Gastroesophageal sphincter (tissue), 4 donors: Measurements from ENCODE around the gene NAP1L1. TPM values are rescaled to one million over a fixed set of nuclear protein-coding genes. Genes with fewer than 3 reads are reported as not detected.

ENCODE experiments used
- ATAC-seq: fragments of 150-250 bp; one replicate; pipeline ENCODE4 v1.9.1; 2016; ENCODE audit warnings: mild to moderate bottlenecking, moderate library complexity
- H3K27ac ChIP-seq, 4 donors: fragments of 200-600 bp; sonication (generic) in 3 of 4; 1 replicate in 3 of 4; 2 replicates in 1 of 4; pipeline ENCODE4 v1.5.1; 2016 to 2019
- H3K27me3 ChIP-seq: fragments of 200-600 bp; sonication (generic); one replicate; pipeline ENCODE4 v1.5.1; 2019
- H3K36me3 ChIP-seq, 2 donors: fragments of 200-600 bp; sonication (generic); one replicate each; pipeline ENCODE4 v1.5.1; 2019; ENCODE audit warnings: control low read depth in 1 of 2
- H3K4me1 ChIP-seq, 3 donors: fragments of 200-600 bp; sonication (generic); 1 replicate in 2 of 3; 2 replicates in 1 of 3; pipeline ENCODE4 v1.5.1; 2016 to 2019; ENCODE audit warnings: control low read depth in 2 of 3
- H3K4me3 ChIP-seq, 2 donors: fragments of 200-600 bp; sonication (generic); one replicate each; pipeline ENCODE4 v1.5.1; 2019; ENCODE audit warnings: mild to moderate bottlenecking in 1 of 2, moderate library complexity in 1 of 2
- H3K9me3 ChIP-seq, 3 donors: fragments of 200-600 bp; sonication (generic); one replicate each; pipeline ENCODE4 v1.5.1; 2017 to 2019; ENCODE audit warnings: control low read depth in 2 of 3
- CTCF ChIP-seq, 4 experiments: fragments of 200-600 bp in 2 of 4; fragments of 450-650 bp in 2 of 4; sonication (generic) in 1 of 4; IDR thresholded peaks; one replicate each; pipeline ENCODE4 v1.5.1; 2017 to 2019; ENCODE audit warnings: antibody characterized with exemption in 4 of 4, mild to moderate bottlenecking in 2 of 4, moderate library complexity in 2 of 4
- EP300 ChIP-seq: sonication (generic); formaldehyde crosslinking; IDR thresholded peaks from one replicate; pipeline ENCODE4 v1.6.1; 2017; ENCODE audit warnings: antibody characterized with exemption, mild to moderate bottlenecking
- POLR2A ChIP-seq, 2 donors: fragments of 450-650 bp; IDR thresholded peaks; one replicate each; pipeline ENCODE4 v1.6.1; 2017; ENCODE audit warnings: antibody characterized with exemption in 2 of 2, mild to moderate bottlenecking in 2 of 2, moderate library complexity in 1 of 2
- POLR2AphosphoS5 ChIP-seq: sonication (generic); formaldehyde crosslinking; IDR thresholded peaks from one replicate; pipeline ENCODE4 v1.6.1; 2017; ENCODE audit warnings: antibody characterized with exemption
- WGBS, 2 donors: methylation state at CpG; one replicate each; pipeline ENCODE4 v1.1.5; 2018; ENCODE audit warnings: low coverage in 1 of 2; 5-methylcytosine and 5-hydroxymethylcytosine counted together
- total RNA-seq, 4 donors: library from RNA; depleted of rRNA; stranded (reverse); fragments of >200 nt; gene quantifications; one replicate each; pipeline ENCODE4 v1.1.0, GENCODE V29; 2016

The NAP1L1 gene
- total RNA-seq, 4 donors from 2014 or later, result 329 to 486 (median 395) TPM

- ATAC-seq, result no peak
- no peak for TF ChIP-seq POLR2AphosphoS5
- TF ChIP-seq CTCF (IDR thresholded peaks at IDR 0.05), result no peak
- no peak for TF ChIP-seq POLR2A (IDR thresholded peaks at IDR 0.05)
- no peak for TF ChIP-seq EP300
- Histone ChIP-seq H3K4me3 (no peak overlapping the region), H3K27me3 (no peaks in the 10 kb centered on the region), H3K4me1 (peaks cover 0 to 63% (median 0%) of the 10 kb centered on the region in 3 donors), H3K9me3 (no peaks in the 10 kb centered on the region), H3K36me3 (peaks cover 0 to 13% of the 10 kb centered on the region in 2 donors), H3K27ac (no peak overlapping the region)
- 89 to 96% methylated on average over 3 of the region's 3 CpGs for WGBS, 2 donors
These were observed 11.9 kb downstream of the NAP1L1 start for GRCh38 chr12:76072568-76072967.

DNA sequence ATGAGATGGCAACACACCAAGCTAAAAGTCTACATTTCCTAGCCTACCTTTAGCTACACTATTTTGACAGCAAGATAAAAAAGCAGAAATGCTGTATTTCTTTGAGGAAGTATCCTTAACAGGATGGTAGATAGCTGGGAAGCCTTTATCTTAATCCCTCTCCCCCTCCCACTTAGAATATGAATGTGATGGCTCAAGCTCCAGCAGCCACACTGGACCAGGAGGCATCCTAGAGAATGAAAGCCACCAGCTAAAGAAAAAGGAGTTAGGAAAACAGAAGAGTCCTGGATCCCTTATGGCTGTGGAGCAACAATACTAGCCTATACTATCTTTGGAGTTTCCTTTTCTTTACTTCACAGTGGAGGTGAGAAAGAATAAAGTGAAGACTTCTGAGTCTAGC is 15.1 kb downstream of the NAP1L1 start:
- H3K36me3 ChIP-seq, result peaks cover 0 to 43% of the 10 kb centered on the region in 2 donors
- H3K4me3 ChIP-seq, result no peak overlapping the region
- peaks cover 0 to 12% (median 0%) of the 10 kb centered on the region in 3 donors for H3K9me3 ChIP-seq
- TF ChIP-seq CTCF (IDR thresholded peaks at IDR 0.05) (no peak), POLR2A (IDR thresholded peaks at IDR 0.05) (no peak), EP300 (no peak), POLR2AphosphoS5 (no peak)
- no peak for ATAC-seq
- H3K27ac ChIP-seq, result no peak overlapping the region
- H3K4me1 ChIP-seq, result peaks cover 0 to 40% (median 0%) of the 10 kb centered on the region in 3 donors
- H3K27me3 ChIP-seq, result no peaks in the 10 kb centered on the region

DNA sequence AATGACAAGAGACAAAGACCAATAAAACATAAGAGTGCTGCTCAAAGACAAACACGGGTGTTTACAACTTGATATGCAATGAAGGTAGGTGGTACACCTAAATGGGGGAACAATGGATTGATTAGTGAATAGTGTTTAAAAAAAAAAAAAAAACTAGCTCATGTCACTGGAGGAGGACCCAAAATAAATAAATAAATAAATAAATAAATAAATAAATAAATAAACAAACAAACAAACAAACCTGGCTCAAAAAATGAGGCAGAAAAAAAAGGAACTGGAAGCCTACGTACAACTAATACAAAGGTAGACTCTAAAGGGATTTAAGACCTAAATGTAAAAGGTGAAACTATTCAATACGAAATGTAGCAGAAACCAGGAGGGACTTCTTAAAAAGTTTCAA is 18.6 kb downstream of the NAP1L1 start:
- TF ChIP-seq CTCF (IDR thresholded peaks at IDR 0.05), result no peak
- no peak for TF ChIP-seq EP300
- TF ChIP-seq POLR2AphosphoS5, result no peak
- TF ChIP-seq POLR2A (IDR thresholded peaks at IDR 0.05), result no peak
- WGBS, 2 donors, result 97 to 100% methylated on average over 3 of the region's 3 CpGs
- Histone ChIP-seq H3K4me1 (peaks cover 0 to 11% (median 0%) of the 10 kb centered on the region in 3 donors), H3K9me3 (peaks cover 0 to 12% (median 0%) of the 10 kb centered on the region in 3 donors), H3K27ac (no peak overlapping the region), H3K27me3 (no peaks in the 10 kb centered on the region), H3K4me3 (no peak overlapping the region), H3K36me3 (peaks cover 0 to 72% of the 10 kb centered on the region in 2 donors)
- ATAC-seq, result no peak

- WGBS, 2 donors, result 90 to 93% methylated on average over 1 of the region's 1 CpG
- Histone ChIP-seq H3K4me3 (no peak overlapping the region), H3K9me3 (peaks cover 0 to 12% (median 0%) of the 10 kb centered on the region in 3 donors), H3K27me3 (no peaks in the 10 kb centered on the region), H3K4me1 (peaks cover 0 to 3% (median 0%) of the 10 kb centered on the region in 3 donors), H3K27ac (no peak overlapping the region), H3K36me3 (peaks cover 0 to 68% of the 10 kb centered on the region in 2 donors)
- no peak for TF ChIP-seq POLR2AphosphoS5
- no peak for TF ChIP-seq CTCF (IDR thresholded peaks at IDR 0.05)
- no peak for TF ChIP-seq EP300
- TF ChIP-seq POLR2A (IDR thresholded peaks at IDR 0.05), result no peak
- no peak for ATAC-seq
These were observed 19.6 kb downstream of the NAP1L1 start for GRCh38 chr12:76064904-76065303.

DNA sequence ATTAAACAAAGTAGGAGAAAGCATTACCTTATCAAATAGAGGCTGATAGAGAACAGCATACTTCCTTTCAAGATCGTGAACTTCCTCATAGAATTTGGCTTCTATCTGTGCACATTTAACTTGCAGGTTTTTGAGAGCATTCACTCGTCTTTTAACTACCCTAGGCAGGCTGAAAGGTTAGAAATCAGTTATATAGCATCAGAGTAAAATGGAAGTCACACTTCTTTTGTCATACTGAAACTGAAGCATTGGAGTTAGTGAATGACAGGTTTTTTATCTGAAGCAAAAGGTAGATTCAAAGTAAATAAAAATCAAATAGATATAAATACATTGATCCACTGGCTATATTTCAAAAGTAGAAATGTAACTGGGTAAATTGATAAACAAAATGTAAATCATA is 24.4 kb downstream of the NAP1L1 start:
- H3K36me3 ChIP-seq, result peaks cover 0 to 90% of the 10 kb centered on the region in 2 donors
- no peak for TF ChIP-seq CTCF (IDR thresholded peaks at IDR 0.05)
- TF ChIP-seq EP300, result no peak
- no peak for TF ChIP-seq POLR2AphosphoS5
- no peak for TF ChIP-seq POLR2A (IDR thresholded peaks at IDR 0.05)
- H3K9me3 ChIP-seq, result peaks cover 0 to 5% (median 0%) of the 10 kb centered on the region in 3 donors
- no peak overlapping the region for H3K4me3 ChIP-seq
- no peaks in the 10 kb centered on the region for H3K27me3 ChIP-seq
- 36 to 43% methylated on average over 2 of the region's 2 CpGs for WGBS, 2 donors
- H3K4me1 ChIP-seq, result no peaks in the 10 kb centered on the region
- ATAC-seq, result no peak
- no peak overlapping the region for H3K27ac ChIP-seq
